ENCODE data around the gene NUCB2.

Gene NUCB2

GRCh38 chr11:17343907-17344306, 67.4 kb downstream of the NUCB2 start:
- no peak for FAIRE-seq

- no peak for FAIRE-seq
Measured at GRCh38 chr11:17347676-17348075, 71.1 kb downstream of the NUCB2 start.

GRCh38 chr11:17350455-17351171, 74.1 kb downstream of the NUCB2 start:
- no peak for FAIRE-seq

GRCh38 chr11:17351172-17351509, 74.6 kb downstream of the NUCB2 start:
- no peak for FAIRE-seq

GRCh38 chr11:17351510-17352176, 75.1 kb downstream of the NUCB2 start, which contains the start of gene NCR3LG1:
TSS of gene NCR3LG1 (plus strand) at chr11:17351800. CDS start at chr11:17351970, 170 bp downstream.
- FAIRE-seq = no peak

GRCh38 chr11:17352950-17353820, 76.6 kb downstream of the NUCB2 start:
- no peak for FAIRE-seq

GRCh38 chr11:17353821-17354600, 77.5 kb downstream of the NUCB2 start:
- no peak for FAIRE-seq

GRCh38 chr11:17354601-17354991, 78.1 kb downstream of the NUCB2 start:
- peak; percentile 94 for FAIRE-seq

- no peak for FAIRE-seq
Measured at GRCh38 chr11:17366495-17366894, 90.0 kb downstream of the NUCB2 start.

- FAIRE-seq = no peak
Measured at GRCh38 chr11:17368551-17368950, 92.0 kb downstream of the NUCB2 start.

GRCh38 chr11:17369094-17369493, 92.6 kb downstream of the NUCB2 start:
- no peak for FAIRE-seq

GRCh38 chr11:17369684-17370243, 93.2 kb downstream of the NUCB2 start:
- no peak for FAIRE-seq

- no peak for FAIRE-seq
Measured at GRCh38 chr11:17371614-17372013, 95.1 kb downstream of the NUCB2 start.

GRCh38 chr11:17375547-17375946, 99.0 kb downstream of the NUCB2 start:
- no peak for FAIRE-seq

GRCh38 chr11:17376493-17376892, 100.0 kb downstream of the NUCB2 start:
- no peak for FAIRE-seq

GRCh38 chr11:17378655-17379054, 102.1 kb downstream of the NUCB2 start:
- no peak for FAIRE-seq

- no peak for FAIRE-seq
Measured at GRCh38 chr11:17379383-17380180, 103.0 kb downstream of the NUCB2 start.

- no peak for FAIRE-seq
Measured at GRCh38 chr11:17381156-17381555, 104.6 kb downstream of the NUCB2 start.
